ENCODE measurements around the gene SLC1A5.

The SLC1A5 gene

GRCh38 chr19:46739290-46739771 lies 49.1 kb downstream of the SLC1A5 start:
- no peak for DNase-seq

- no peak for DNase-seq
Observed at GRCh38 chr19:46737761-46738171, 50.6 kb downstream of the SLC1A5 start.

- DNase-seq: no peak
Observed at GRCh38 chr19:46737298-46737654, 51.1 kb downstream of the SLC1A5 start.

DNA sequence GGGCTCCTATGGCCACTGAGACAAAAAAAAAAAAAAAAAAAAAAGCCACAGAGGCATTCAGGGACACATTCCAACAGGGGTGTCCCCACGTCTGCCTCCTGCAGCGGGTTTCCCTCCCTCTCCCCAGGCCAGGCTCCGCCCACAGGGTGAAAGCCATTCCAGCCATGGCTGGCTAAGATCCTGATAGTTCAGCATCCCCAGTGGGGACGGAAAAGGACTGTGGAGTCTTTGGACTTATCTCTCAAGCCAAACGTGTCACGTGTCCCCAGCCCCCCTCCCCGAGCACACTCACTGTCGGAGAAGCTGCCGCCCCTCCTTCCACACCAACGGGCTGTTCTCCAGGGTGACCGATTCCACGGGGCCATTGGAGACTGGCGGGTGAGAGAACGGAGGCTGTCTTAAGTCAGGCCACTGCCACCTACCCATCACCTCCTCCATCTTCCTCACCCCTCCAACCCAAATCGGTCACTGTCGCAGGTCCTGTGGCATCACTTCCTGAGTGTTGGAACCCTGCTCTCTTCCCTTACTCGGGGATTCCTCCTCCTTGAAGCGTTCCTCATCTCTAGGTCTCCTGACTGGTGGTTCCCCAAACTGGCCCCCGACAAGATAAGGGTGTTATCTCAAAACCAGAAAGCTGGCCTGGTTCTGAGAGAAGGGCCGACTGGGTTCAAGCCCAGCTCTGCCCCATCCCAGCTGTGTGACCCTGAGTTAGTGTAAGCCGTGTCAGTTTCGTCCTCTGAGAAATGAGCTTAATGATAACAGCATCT lies 51.7 kb downstream of the SLC1A5 start:
- DNase-seq: no peak

DNA sequence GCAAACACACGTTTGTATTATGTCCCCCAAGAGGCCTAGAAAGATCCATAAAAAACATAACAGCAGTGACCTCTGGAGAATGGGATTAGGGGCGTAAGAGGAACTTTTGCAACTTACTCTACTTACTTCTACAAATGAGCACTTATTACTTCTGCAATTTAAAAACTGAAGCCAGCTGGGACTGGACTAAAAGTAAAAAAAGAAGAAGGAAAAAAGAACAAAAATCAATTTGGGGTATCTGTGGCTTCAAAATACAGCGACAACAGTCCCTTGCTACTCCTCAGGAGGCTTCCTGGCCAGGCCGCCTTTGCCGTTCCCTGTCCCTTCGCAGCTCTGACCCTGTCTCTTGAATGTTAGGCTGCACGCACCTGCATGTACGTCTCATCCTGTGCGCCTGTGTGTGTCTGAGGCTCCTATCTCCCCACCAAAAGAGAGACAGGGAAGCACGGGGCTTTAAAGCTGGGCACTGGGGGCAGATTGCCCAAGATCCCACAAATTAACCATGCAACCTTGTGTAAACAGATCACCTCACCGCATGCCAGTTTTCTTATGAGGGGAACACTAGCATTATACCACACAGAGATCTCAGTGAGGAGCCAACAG lies 54.6 kb downstream of the SLC1A5 start:
- DNase-seq: no peak

DNA sequence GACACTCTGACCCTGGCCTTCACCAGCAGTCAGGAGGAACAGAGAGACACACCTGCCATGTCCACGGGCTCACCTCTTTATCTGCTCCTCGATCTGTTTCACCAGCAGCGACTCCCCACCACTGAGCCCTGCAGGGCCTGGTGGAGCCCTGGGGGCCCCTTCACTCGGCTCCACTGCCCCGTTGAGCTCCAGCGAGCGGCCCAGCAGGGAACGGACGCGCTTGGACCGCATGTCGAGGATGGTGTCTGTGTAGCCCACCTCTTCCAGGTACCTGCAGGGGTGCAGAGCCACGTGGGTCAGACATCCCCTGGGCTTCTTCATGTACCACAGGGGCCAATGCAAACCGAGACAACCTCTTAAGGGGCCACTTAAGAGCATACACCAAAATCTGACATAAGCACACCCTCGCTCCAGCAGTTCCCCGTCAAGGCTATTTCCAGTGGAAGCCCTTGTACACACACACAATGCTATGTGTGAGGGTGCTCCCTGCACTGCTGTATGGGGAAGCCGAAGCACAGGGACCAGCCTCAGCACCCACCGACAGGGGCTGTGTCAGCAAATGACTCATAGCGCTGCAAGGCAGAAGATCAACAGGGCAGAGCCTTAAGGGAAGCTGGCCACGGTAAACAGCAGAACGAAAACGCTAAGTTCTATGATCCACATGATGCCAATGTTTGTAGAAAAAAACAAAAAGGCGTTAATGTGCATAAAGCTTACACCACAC lies 55.3 kb downstream of the SLC1A5 start:
- no peak for DNase-seq

- no peak for DNase-seq
Observed at GRCh38 chr19:46732172-46732938, 56.0 kb downstream of the SLC1A5 start.

- DNase-seq: no peak
Observed at GRCh38 chr19:46731584-46731983, 56.8 kb downstream of the SLC1A5 start.

GRCh38 chr19:46731007-46731501 lies 57.3 kb downstream of the SLC1A5 start:
- no peak for DNase-seq

- no peak for DNase-seq
Observed at GRCh38 chr19:46730595-46730994, 57.8 kb downstream of the SLC1A5 start.

- DNase-seq: no peak
Observed at GRCh38 chr19:46730187-46730586, 58.2 kb downstream of the SLC1A5 start.

DNA sequence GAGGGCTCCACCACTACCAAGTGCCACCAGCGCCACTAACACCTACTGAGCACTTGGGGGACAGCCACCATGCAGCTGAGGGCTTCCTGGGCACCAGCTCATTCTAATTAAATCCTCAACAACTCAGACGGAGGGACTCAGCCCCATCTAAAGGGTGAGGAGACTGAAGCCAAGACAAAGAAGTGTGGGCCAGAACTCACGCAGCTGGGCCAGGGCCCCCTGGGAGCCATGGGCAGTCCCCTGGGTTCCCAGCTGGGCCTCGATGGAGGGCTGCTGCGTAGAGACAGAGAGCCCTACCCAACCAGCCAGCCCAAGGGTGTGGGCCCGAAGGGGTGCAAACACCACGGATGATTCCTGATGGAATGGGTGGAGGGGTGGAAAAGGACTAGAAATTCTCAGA lies 58.7 kb downstream of the SLC1A5 start:
- no peak for DNase-seq

DNA sequence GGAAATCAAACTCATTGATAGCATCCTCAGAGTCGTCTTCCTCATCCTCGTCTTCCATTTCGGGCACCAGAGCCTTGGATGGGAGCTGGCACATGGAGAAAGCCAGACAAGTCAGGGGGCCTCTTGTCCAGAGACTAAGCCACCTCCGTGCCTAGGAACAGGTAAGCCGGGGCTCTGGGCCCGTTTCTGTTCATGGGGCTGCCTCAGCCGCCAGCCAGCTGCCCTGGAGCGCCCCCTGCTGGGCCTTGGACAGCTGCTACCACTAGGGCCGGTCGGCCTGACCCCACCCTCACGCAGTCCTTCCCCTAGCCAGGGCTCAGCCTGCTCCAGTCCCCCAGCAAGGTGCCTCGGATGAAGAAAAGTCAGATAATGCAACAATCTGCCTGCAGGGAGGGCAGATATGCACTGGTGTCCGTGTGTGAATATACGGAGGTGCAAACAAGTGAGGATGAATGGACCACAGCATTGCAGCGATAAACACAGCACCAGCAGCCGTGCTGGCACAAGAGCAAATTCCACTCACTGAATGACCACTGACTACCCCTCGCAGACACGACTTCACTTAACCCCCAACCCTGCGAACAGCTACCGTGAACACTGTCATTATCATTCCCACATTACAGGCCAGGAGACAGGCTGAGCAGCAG lies 59.6 kb downstream of the SLC1A5 start:
- DNase-seq: peak; percentile 45

DNA sequence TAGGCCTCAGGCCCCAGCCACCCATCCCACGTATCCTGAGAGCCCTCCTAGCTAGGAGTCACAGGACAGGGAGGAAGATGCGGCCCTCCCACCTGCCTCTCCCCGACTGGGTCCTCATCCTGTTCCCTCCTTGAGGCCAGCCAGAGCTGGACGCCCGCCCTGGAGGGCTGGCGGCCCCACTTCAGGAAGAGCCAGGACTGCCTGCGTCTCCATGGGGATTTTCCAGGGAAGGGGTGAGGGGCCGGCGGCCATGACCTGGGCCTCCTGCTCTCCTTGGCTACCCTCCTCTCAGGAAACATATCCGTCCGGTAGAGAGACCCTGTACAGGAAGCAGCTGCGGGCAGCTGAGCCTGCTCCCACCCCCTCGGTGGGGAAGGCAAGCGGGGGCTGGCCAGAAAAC lies 60.2 kb downstream of the SLC1A5 start:
- no peak for DNase-seq

GRCh38 chr19:46727757-46728156 lies 60.6 kb downstream of the SLC1A5 start:
- no peak for DNase-seq

DNA sequence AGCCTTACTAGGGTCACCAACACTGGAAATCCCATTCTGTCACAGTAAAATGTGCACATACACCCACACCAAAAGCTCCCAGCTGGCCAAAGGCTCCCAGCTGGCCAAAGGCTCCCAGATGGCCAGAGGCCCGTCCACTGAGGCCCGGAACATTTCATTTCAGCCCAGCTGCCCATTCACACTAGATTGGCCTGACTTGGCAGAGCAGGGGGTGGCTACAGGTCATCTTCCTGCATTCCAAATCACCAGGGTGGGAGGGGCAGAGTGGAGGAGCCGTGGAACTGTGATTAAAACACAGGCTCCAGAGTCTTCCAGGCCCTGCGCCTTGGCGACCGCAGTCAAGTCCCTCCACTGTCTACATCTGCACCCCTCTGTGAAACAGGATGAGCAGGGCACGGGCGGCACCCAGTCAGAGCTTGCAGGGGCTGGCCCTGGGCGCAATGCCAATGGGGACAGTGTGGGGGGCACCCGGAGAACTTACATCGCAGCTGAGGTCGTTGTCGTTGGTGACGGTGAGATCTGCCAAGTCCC lies 61.4 kb downstream of the SLC1A5 start:
- DNase-seq: no peak

DNA sequence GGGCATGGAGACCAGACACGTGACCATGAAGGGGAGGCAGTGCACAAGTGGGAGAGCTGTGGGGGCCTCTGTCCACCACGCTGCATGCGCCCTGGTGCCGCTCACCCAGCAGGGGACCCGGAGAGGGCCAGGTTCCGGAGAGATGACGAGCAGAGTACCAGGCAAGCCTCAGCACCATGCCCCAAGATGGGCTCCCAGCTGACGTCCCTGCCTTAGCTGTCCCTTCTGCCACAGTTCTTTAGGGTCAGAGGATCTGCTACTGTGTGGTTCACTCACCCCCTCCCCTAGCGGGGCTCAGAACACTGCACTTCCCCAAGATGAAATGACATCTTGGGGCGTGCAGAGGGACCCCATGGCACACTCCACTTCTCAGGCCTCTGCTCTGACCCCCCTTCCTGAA lies 61.8 kb downstream of the SLC1A5 start:
- DNase-seq: no peak

GRCh38 chr19:46725859-46726393 lies 62.5 kb downstream of the SLC1A5 start:
- DNase-seq: no peak

- DNase-seq: no peak
Observed at GRCh38 chr19:46725036-46725820, 63.2 kb downstream of the SLC1A5 start.
